ENCODE measurements around the gene RGMA. TPM values are rescaled to one million over a fixed set of nuclear protein-coding genes. Genes with fewer than 3 reads are reported as not detected.
A peak's percentile ranks its signal among the peaks of the same experiment; 100 is the strongest.
"Not testable (repeated sequence)": the region's sequence is repeated elsewhere in the genome, so short reads cannot be mapped to it uniquely, and the experiment has no call there.

The RGMA gene
- total RNA-seq, 1 donor from 2014 or later = 21.6 TPM

DNA sequence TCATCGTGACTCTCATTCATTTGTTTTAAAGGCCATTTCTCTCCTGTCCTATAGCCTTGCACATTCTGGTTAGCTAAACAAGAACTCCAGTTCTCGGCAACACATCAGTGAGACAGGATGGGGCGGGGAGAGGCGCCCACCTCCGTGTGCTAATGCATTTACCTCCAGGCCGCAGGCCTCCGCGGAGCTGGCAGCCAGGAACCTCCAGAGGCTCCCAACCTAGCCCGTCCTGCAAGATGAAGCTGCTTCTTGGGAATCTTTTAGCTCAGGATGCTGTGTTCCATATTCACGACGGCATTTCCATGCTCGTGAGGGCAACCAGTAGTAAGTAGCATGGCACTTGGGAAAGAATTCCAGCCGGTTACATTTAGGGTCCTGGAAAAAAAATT lies 47.9 kb downstream of the RGMA start:
- Histone ChIP-seq H3K4me1 (peaks cover 20% of the 10 kb centered on the region), H3K4me3 (no peak overlapping the region), H3K9me3 (no peaks in the 10 kb centered on the region), H3K36me3 (peaks cover 0 to 19% of the 10 kb centered on the region in 2 donors), H3K27me3 (no peaks in the 10 kb centered on the region), H3K27ac (no peak overlapping the region)
- intact Hi-C loops (cut with DNase I) = no loop called here
- DNase-seq (ENCODE audit: extremely low spot score in 2 of 2) = no peak
- TF ChIP-seq, protein P1, sequence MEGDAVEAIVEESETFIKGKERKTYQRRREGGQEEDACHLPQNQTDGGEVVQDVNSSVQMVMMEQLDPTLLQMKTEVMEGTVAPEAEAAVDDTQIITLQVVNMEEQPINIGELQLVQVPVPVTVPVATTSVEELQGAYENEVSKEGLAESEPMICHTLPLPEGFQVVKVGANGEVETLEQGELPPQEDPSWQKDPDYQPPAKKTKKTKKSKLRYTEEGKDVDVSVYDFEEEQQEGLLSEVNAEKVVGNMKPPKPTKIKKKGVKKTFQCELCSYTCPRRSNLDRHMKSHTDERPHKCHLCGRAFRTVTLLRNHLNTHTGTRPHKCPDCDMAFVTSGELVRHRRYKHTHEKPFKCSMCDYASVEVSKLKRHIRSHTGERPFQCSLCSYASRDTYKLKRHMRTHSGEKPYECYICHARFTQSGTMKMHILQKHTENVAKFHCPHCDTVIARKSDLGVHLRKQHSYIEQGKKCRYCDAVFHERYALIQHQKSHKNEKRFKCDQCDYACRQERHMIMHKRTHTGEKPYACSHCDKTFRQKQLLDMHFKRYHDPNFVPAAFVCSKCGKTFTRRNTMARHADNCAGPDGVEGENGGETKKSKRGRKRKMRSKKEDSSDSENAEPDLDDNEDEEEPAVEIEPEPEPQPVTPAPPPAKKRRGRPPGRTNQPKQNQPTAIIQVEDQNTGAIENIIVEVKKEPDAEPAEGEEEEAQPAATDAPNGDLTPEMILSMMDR (IDR thresholded peaks at IDR 0.05) = no peak
- TF ChIP-seq POLR2A (IDR thresholded peaks at IDR 0.05) = no peak
- no peak for TF ChIP-seq POLR2AphosphoS5 (IDR thresholded peaks at IDR 0.05; ENCODE audit: insufficient read depth in 1 of 2, low read depth in 1 of 2)

DNA sequence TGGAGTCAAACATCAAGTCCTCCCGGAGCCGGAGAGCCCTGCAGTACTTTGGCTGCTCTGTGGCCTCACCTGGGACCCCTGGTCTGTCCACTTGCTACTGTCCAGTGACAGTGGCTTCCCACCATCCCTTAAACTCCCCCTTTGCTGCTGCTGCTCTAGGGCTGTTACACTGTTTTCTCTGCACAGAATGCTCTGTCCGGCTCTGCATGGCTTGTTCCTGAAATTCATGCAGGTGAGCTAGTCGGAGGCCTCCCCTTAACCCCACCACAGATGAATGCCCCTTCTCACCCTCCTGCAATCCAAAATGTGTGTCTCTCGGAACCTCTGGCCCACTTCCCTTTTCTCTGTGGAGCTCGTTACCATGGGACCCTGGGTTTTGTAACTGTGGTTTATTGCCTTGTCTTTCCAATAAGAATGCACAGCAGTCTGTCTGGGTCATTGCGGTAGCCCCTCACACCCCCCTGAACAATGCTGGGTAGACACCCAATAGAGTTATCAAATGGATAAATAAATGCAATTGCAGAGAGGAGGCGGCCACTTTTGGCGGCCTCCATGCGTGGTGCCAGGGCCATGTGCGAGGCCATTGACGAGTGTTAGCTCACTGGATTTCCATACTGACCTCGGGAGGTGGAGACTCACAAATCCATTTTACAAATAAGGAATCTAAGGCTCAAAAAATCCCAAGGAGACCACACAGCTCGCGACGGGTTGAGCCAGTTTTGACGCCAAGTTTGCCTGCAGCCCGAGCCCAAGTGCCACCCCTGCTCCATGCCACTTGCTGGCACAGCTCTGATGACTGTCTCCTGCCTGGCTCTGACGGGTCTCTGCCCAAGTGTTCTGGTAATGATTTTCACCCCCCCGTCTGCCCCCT lies 48.5 kb downstream of the RGMA start:
- peaks cover 0 to 14% of the 10 kb centered on the region in 2 donors for H3K36me3 ChIP-seq
- intact Hi-C loops (cut with DNase I) = no loop called here
- no peak overlapping the region for H3K4me3 ChIP-seq
- H3K27ac ChIP-seq = no peak overlapping the region
- no peak for DNase-seq (ENCODE audit: extremely low spot score in 2 of 2)
- H3K4me1 ChIP-seq = peaks cover 20% of the 10 kb centered on the region
- no peaks in the 10 kb centered on the region for H3K9me3 ChIP-seq
- H3K27me3 ChIP-seq = no peaks in the 10 kb centered on the region
- TF ChIP-seq, protein P1 (IDR thresholded peaks at IDR 0.05) = no peak
- TF ChIP-seq POLR2A (IDR thresholded peaks at IDR 0.05) (no peak), POLR2AphosphoS5 (IDR thresholded peaks at IDR 0.05; ENCODE audit: insufficient read depth in 1 of 2, low read depth in 1 of 2) (no peak)

DNA sequence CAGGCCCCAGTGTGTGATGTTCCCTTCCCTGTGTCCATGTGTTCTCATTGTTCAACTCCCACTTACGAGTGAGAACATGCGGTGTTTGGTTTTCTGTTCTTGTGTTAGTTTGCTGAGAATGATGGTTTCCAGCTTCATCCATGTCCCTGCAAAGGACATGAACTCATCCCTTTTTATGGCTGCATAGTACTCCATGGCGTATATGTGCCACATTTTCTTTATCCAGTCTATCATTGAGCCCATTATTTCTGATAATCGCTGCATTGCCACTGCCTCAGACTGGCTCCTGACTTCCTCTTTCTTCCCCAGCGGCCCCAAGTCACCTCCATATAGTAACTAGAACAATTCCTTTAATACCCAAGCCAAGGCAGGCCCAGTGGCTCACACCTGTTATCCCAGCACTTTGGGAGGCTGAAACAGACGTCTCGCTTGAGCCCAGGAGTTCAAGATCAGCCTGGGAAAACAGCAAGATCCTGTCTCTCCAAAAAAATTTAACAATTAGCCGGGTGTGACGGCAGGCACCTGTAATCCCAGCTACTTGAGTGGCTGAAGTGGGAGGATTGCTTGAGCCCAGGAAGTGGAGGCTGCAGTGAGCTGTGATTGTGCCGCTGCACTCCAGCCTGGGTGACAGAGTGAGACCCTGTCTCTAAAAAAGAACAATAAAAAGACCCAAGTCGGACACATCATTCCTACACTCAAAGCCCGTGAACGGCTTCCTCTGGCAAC lies 49.3 kb downstream of the RGMA start:
- H3K36me3 ChIP-seq; H3K4me3 ChIP-seq; H3K9me3 ChIP-seq; H3K27ac ChIP-seq; H3K27me3 ChIP-seq; DNase-seq (ENCODE audit: extremely low spot score in 2 of 2): not testable (repeated sequence)
- peaks cover 20% of the 10 kb centered on the region for H3K4me1 ChIP-seq
- intact Hi-C loops (cut with DNase I) = loop anchor here (10.0 kb wide), 1 partner anchor 945 kb away; no protein-coding TSS in a partner anchor

DNA sequence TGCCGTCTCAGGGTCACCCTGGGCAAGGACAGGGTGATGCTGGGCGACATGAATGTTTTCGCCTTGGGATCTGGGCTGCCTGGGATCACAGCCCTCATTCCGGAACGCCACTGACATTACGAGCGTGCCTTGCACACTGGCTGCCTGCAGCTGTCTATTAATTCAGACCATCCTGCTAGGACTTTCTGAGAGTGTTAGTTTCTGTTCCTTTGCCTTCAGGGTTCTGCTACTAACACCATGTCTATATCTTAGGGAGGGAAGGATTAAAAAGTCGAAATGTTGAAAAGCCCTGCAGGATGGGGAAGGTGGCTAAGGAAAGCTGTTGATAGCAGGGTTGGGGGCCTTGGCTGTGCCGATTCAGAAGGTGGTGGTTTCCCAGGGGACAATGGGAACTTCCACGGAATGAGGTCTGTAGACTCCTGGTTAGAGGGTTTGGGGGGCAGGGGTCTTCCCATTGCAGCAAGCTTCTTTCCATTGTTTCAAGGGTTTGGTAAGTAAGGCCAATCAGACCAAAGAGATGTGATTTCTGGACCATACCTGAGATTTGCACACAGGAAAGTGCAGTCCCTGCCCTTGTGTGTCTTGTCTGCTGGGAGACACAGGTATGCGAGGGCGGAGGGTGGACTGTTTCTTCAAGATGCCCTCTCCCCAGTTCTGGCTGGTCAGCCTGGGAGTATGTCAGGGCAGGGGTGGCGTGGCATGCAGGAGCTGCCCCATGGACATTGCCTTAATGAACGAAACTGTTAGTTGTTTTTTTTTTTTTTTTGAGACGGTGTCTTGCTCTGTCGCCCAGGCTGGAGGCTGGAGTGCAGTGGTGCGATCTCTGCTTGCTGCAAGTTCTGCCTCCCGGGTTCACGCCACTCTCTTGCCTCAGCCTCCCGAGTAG lies 50.9 kb downstream of the RGMA start:
- H3K27me3 ChIP-seq = no peaks in the 10 kb centered on the region
- intact Hi-C loops (cut with DNase I) = loop anchor here (10.0 kb wide), 1 partner anchor 947 kb away; no protein-coding TSS in a partner anchor
- TF ChIP-seq POLR2AphosphoS5 (IDR thresholded peaks at IDR 0.05; ENCODE audit: insufficient read depth in 1 of 2, low read depth in 1 of 2) (no peak), POLR2A (IDR thresholded peaks at IDR 0.05) (no peak)
- TF ChIP-seq, protein P1 (IDR thresholded peaks at IDR 0.05) = no peak
- peak overlapping the region; percentile 39 for H3K27ac ChIP-seq
- no peaks in the 10 kb centered on the region for H3K9me3 ChIP-seq
- no peak overlapping the region for H3K4me3 ChIP-seq
- H3K36me3 ChIP-seq = no peaks in the 10 kb centered on the region
- H3K4me1 ChIP-seq = peaks cover 20% of the 10 kb centered on the region
- no peak for DNase-seq (ENCODE audit: extremely low spot score in 2 of 2)

Measured in vagina (tissue), 2 donors.